ENCODE measurements around the gene SPOPL.

DNA sequence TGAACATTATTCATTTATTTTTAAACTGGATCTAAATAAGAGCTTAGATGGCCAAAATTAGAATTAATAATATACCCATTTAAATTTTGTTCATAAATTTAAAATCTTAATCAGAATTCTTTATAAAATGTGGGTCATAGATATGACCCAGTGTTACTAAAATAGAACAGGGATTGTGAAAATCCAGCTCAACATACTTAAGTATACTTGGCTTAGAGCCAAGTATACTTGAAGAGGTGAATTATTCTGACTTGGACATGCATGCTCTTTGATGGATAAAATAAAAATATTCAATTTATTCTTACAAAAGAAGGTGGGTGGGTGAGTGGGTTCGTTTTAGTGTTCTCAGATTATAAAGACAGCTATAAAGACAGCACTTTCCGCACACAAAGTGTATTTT is 70.7 kb downstream of the SPOPL start:
- TF ChIP-seq, protein P1, sequence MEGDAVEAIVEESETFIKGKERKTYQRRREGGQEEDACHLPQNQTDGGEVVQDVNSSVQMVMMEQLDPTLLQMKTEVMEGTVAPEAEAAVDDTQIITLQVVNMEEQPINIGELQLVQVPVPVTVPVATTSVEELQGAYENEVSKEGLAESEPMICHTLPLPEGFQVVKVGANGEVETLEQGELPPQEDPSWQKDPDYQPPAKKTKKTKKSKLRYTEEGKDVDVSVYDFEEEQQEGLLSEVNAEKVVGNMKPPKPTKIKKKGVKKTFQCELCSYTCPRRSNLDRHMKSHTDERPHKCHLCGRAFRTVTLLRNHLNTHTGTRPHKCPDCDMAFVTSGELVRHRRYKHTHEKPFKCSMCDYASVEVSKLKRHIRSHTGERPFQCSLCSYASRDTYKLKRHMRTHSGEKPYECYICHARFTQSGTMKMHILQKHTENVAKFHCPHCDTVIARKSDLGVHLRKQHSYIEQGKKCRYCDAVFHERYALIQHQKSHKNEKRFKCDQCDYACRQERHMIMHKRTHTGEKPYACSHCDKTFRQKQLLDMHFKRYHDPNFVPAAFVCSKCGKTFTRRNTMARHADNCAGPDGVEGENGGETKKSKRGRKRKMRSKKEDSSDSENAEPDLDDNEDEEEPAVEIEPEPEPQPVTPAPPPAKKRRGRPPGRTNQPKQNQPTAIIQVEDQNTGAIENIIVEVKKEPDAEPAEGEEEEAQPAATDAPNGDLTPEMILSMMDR (IDR thresholded peaks at IDR 0.05; ENCODE audit: insufficient read depth, low read length, poor library complexity, severe bottlenecking): no peak
- TF ChIP-seq EZH2phosphoT487 (conservative IDR thresholded peaks at IDR 0.05; ENCODE audit: low read length): no peak
